Left cardiac atrium (tissue), 4 donors: ENCODE data around the gene CEMP1. TPM values are rescaled to one million over a fixed set of nuclear protein-coding genes. Genes with fewer than 3 reads are reported as not detected.

Experiments
- ATAC-seq, 2 donors: fragments of 200-7000 bp; cut with Tn5 transposase; one replicate each; pipeline ENCODE4 v1.9.1; 2020; ENCODE audit warnings: mild to moderate bottlenecking in 2 of 2, moderate library complexity in 2 of 2
- DNase-seq: peaks from one replicate; pipeline ENCODE4 v3.0.0-alpha.2; 2020
- intact Hi-C, 2 donors: fragments of 100-400 bp; cut with DNase I; formaldehyde crosslinking; loops; one replicate each; pipeline versions ENCODE4 v1.14.1 to v1.15.1; 2022 to 2023
- total RNA-seq, 2 donors: library from RNA; stranded (reverse); fragmentation: NEBNext Ultra II Directional; extraction: Animal tissue kit (Norgen Biotek cat#: 25700); gene quantifications; one replicate each; pipeline ENCODE4 v1.2.1, GENCODE V29; 2021
- donor health status: DM: no; HTN: yes; CAD: no.
- donor health status: DM: no; HTN: yes; CAD: no; lungs with severe emphysema.
- donor health status: DM: yes; HTN: yes; CAD: no.
- donor health status: Dilated cardiomyopathy.

Gene CEMP1
- total RNA-seq, 2 donors from 2014 or later, result not detected

DNA sequence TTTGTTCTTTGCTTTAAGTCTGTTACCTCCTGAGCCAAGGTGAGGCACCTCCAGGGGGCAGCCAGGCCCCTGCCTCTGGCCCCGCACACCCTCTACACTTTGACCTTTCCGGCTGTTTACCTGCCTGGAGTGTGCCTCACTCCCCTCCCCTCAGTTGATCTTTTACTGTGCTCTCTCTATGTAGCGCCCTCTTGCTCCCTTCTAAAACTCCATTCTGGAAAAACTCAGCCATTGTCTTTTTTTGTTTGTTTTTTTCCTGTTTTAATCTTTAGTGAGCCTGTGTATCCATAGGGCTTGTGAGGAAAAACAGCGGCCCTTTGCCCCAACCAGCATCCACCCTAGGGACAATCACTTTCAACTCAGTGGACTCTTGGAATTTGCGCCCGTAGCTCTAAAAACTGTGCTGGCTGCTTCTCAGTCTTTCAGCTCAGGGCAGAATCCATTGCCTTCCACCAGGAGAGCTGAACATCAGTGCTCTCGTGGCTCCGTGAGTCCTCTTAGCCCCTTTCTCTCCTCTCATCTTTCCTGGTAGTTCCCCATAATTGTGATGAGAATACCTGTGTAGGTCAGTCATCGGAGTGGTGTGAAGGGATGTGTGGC is 6.8 kb downstream of the CEMP1 start:
- ATAC-seq (no peak), DNase-seq (peak; percentile 5)
- intact Hi-C loops, result no loop called here

DNA sequence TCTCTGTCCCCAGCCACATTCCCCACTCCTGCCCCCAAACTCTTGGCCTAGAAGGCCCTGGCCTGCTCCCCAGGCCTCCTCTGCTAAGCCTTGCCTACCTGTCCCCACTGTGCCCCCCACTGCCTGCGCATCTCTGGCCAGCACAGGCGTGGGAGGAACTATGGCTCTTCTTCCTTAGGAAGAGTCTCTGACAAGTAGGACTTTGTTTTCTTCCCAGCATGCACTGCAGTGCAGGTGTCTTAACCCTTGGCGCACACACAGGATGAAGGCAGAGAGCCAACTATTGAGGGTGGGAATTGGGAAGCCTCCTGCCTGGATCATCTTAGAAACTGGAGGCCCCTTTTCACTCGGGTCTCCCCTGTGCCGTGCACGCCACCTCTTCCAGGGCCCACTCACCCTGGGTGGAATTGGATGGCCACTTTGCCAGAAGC is 7.4 kb downstream of the CEMP1 start:
- DNase-seq (peak; percentile 12), ATAC-seq (no peak)
- intact Hi-C loops, result no loop called here

DNA sequence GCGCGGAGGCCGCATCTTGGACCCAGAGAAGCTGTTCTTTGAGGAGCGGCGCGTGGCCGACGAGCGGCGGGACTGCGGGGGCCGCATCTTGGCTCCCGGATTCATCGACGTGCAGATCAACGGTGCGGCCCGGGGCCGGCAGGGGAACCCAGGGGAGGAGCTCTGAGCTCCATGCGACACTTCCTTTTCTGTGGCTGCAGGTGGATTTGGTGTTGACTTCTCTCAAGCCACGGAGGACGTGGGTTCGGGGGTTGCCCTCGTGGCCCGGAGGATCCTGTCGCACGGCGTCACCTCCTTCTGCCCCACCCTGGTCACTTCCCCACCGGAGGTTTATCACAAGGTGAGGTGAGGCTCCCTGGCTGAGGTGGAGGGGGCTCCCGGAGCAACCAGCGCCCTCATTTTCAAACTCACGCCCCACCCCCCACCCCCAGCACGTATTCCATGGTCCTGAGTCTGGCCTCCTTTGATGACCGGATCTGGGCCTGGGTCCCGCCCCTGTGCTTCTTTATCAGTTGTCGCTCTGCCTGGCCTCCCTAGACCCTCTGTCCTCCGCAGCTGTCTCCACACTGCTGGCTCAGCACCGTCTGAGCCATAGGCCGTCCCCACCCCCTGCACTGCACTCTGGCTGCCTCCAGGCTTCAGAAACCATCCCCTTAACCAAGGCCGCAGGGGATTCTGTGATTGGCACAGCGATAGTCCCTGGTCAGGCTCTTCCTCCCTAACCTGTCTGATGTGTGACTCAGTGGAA is 10.2 kb downstream of the CEMP1 start:
- ATAC-seq (peak in 1 of 2 donors; percentile 4), DNase-seq (peak; percentile 33)
- intact Hi-C loops, result no loop called here

DNA sequence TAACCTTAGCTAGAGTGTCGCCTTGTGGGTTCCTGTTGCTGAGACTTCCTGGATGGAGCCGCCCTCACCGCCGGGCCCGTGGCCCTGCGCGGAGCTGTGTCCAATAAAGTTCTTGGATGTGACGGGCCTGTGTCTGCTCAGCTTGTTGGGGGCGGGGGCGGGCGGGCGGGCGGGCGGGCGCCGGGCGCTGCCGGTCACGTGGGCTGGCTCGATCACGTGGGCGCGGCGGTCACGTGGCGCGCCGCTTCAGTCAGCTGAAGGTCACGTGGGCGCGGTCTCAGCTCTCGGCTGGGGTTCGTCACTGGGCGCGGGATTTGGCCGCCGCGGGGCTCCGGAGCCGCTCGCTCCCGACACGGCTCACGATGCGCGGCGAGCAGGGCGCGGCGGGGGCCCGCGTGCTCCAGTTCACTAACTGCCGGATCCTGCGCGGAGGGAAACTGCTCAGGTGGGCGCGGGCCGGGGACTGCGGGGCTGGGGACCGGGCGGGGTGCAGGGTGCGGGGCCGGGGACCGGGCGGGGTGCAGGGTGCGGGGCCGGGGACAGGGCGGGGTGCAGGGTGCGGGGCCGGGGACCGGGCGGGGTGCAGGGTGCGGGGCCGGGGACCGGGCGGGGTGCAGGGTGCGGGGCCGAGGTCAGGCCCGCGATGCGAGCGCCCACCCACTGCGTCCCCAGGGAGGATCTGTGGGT is 11.0 kb downstream of the CEMP1 start, which contains the start of gene AMDHD2:
Gene AMDHD2, plus strand, starts transcription at position 275 of the 687 bp plus-strand sequence. Its CDS starts 88 bp downstream, at position 363.
- intact Hi-C loops, result no loop called here
- peak; percentile 94 for DNase-seq
- peak; percentile 79 to 86 for ATAC-seq

DNA sequence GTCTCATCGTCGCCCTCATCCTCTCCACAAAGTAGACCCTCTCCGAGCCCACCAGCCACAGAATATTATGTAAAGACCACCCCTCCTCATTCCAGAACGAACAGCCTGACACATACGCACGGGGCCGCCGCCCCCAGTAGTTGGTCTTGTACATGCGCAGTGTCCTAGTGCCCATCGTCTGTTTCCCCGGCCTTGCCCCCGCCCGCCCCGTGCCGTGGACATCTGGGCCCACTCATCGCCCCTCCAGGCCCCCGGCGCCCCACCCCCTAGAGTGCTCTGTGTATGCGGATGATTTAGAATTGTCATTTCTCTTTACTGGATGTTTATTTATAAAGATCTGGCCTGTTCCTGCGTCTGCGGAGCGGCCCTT is 11.5 kb downstream of the CEMP1 start:
- intact Hi-C loops, result no loop called here
- peak in 1 of 2 donors; percentile 4 for ATAC-seq
- no peak for DNase-seq

DNA sequence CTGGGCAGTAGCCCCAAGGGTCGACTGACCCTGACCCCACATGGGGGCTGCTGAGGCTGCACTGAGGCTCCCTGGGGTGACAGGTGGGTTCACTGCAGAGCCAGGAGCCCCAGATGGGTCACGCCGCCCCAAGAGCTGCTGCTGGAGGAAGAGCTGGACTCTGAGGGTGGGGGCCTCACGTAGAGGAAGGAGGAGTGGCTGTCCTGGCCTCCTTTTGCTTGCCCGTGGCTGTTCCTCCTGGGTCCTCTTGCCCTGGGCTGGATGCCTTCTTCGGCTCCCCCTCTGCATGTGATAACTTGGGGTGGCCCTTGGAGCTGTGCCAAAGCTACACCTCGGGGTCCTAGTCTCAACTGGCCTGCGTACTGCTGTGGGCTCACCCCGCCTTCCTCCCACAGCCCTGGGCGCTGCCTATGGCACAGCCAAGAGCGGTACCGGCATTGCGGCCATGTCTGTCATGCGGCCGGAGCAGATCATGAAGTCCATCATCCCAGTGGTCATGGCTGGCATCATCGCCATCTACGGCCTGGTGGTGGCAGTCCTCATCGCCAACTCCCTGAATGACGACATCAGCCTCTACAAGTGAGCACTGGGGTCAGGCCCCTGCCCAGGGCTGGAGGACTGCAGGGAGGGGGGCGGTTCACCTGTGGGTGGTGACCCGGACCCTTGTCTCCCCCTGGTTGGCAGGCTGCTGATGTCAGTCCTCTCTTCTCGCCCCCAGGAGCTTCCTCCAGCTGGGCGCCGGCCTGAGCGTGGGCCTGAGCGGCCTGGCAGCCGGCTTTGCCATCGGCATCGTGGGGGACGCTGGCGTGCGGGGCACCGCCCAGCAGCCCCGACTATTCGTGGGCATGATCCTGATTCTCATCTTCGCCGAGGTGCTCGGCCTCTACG is 12.1 kb downstream of the CEMP1 start:
- ATAC-seq (no peak), DNase-seq (peak; percentile 50)
- intact Hi-C loops, result no loop called here

DNA sequence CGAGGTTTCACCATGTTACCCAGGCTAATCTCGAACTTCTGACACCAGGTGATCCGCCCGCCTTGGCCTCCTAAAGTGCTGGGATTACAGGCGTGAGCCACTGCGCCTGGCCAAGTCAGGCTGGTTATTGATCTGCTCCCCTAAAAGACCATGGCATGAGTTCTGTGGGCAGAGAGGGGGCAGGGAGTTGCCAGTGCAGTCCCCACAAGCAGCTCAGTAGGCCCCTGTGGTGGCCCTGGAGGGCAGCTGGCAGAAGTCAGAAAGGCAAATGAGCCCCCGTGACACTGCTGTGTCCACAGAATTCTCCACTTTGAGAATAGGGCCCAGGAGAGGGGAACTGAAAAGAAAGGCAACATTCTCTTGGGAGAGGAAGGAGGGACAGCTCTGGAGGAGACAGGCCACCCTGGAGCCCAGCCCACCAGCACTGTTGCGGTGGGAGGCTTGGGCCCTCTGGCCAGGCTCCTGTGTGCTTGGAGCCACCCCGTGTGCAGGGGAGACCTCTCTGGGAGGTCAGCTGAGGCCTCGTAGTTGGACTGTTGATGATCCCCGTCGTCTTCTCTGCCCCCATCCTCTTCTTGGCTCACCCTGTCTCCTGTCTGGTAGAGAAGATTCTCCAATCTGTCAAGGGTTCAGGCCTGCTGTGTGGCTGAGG is 13.1 kb downstream of the CEMP1 start:
- ATAC-seq, result no peak
- intact Hi-C loops, result no loop called here
- no peak for DNase-seq

DNA sequence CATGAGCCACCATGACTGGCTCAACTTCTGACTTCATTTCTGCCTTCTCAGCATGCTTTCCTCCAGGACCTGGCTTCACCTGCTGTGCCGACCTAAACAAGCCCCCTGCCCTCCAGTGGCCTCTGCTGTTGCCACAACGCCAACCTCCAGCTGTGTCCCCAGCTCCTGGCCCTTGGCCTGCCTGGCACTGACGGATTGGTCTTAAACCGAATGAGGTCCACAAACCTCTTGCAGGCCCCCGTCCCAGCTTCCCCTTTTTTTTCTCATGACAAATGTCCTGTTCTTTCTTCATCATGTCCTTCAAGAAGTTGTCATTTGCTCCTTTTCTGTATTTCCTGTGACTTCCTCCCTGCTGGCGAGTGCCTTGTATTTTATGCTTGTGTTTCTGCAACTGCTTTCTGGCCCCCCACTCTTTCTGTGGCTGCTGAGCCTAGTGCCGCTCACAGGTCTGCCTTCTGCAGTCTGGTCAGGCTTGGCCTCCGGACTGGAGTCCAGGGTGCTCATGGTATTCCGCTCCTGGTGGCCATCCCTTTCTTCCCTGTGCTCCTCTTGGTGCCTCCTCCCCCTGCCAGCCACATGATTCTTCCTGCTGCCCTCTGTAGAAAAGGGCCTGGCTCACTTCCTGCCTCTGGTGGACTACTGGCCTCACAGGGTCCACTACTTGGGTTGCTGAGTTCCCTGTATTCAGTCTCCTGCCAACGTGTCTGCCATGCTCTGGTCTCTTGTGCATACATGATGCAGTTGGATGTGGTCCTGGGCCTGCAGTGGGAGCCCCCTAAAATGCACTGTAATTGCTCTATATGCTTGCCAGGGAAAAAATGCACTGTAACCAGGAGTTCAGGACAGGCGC is 14.6 kb downstream of the CEMP1 start:
- DNase-seq, result peak; percentile 37
- intact Hi-C loops, result no loop called here
- no peak for ATAC-seq

DNA sequence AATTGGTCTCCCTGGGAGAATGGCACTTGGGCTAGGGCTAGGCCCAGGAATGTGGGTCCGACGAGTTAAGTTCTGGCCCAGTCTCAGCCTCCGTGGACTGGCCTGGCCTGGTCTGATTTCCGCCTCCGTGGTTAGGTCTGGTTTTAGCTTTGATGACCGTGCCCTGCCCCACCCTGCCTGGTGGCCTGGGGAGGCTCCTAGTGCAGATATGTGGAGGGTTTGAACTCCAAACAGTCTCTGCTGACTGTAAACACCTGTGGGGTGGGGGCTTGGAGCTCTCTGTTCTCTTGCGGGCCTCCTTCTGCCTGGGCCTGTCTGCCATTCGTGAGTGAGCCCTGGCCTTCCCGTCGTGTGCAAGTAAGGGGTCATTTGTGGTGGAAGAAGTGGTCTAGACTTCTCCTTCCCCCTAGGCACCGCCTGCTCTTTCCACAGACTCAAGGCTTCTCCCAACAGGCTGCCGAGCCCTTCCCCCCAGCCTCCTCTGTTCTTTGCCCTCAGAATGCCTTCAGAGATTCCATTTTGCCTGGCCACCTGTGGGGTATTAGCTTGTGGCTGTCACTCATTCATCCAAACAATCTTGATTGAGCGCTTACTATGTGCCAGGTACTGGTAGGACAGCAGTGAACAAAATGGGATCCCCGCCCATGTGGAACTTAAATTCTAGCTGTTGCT is 15.9 kb downstream of the CEMP1 start:
- intact Hi-C loops, result no loop called here
- ATAC-seq, result no peak
- DNase-seq, result peak; percentile 42

DNA sequence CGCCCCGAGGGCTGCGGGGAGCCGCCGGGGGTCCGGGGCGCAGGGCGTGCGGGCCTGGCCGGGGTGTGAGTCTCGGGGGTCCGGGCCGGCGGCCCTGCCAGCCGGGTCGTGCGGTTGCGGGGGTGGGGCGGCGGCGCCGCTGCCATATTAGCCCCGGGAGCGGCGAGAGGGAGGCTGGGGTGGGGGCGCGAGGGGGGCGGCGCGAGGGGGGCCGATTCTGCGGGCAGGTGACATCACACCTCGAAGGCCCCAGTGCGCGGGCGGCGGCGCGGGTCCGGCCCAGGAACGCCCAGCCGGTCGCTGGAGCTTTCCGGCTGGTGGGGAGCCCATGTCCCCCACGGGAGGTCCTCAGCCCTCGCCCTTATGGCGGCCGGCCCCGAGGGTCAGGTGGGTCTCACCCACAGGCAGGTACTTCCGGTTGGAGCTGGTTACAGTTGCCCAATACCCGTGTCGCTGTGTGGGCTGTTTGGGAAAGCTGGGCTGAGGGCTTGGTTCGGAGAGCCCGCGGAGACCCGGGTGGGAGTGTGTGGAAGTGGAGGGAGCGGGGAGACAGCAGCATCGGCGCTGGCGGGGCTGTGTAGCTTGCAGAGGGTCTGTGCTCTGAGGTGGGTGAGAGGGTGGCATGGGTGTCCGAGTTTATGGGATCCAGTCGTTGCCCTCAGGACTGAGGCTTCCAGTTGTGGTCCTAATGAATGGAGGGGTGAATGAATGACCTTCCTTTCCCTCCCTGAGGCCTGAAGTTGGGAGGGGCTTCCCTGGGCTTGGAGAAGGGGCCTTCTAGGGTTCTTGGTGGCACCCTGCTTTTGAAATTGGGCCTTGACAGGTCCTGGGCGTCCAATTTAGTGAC is 16.7 kb downstream of the CEMP1 start:
- intact Hi-C loops, result no loop called here
- ATAC-seq, result peak in 1 of 2 donors; percentile 3
- peak; percentile 36 for DNase-seq

DNA sequence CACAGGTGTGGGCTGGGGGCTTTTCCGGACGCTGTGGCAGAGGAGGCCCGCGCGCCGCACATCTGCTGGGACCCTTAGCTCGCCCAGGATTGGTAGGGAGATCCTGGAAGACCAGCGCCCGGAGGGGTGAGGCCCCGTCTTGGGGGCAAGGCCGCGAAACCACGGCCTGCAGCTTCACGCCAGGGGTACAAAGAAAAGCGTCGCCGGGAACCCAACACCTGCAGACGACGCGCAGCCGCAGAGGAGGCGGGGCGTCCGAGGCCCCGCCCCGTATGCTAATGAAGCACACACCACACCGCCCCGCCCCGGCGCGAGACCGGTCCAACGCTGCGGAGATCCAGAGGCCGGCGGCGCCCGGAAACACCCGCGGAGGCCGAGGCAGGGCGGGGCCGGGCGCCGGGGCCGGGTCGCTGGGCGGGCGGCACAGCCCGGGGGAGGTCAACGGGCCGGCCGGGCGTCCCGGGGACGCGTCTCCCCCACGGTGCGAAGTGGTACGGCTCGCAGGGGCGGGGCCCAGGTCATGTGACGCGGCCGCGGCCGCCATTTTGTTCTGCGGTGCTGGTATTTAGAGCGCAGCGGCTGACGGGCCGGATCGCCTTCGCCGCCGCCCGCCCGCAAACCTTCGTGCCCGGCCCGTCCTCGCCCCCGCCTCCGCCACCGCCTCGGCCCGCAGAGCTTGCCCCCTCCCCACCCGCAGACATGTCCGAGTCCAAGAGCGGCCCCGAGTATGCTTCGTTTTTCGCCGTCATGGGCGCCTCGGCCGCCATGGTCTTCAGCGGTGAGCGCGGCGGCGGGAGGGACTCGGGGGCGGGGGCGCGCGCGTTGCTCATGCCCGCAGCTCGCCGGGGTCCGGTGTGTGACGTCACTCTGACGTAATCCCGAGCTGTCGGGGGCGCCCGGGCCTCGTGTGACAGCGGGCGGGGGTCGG is 17.5 kb downstream of the CEMP1 start, which contains the start of gene ATP6V0C:
Gene ATP6V0C, plus strand, starts transcription at position 548 of the 928 bp plus-strand sequence. Its CDS starts 152 bp downstream, at position 700.
- ATAC-seq, result peak; percentile 86 to 93
- DNase-seq, result peak; percentile 94
- intact Hi-C loops, result no loop called here

DNA sequence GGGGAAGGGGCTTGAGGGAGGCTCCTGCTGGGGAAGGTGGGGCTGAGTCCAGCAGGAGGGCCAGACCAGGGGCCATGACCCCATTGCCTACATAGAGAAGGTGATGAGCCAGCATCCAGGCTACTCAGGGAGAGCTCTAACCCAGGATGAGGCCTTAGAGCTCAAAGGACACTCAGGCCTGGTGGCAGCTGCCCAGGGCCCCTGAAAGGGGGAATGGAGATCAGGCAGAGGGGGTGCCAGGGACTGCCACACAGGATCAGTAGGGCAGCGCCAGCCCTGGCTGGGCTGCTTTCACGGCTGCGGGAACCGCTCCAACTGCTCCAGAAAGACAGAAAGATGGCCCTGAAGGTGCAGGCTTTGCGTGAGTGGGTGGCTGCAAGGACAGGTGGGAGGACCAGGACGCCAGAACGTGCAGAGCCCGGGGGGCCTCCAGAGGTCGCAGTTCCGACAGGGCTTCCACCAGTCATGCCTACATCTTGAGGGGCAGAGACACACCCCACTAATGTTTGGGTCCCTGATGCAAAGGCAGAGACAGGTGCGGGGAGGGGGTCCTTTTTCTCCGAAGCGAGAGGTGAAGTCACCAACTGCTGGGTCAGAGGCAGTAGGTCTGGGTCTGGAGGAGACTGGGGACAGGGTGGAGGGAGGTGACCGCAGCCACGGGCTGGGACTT is 18.3 kb downstream of the CEMP1 start:
- ATAC-seq (no peak), DNase-seq (peak; percentile 32)
- intact Hi-C loops, result no loop called here

DNA sequence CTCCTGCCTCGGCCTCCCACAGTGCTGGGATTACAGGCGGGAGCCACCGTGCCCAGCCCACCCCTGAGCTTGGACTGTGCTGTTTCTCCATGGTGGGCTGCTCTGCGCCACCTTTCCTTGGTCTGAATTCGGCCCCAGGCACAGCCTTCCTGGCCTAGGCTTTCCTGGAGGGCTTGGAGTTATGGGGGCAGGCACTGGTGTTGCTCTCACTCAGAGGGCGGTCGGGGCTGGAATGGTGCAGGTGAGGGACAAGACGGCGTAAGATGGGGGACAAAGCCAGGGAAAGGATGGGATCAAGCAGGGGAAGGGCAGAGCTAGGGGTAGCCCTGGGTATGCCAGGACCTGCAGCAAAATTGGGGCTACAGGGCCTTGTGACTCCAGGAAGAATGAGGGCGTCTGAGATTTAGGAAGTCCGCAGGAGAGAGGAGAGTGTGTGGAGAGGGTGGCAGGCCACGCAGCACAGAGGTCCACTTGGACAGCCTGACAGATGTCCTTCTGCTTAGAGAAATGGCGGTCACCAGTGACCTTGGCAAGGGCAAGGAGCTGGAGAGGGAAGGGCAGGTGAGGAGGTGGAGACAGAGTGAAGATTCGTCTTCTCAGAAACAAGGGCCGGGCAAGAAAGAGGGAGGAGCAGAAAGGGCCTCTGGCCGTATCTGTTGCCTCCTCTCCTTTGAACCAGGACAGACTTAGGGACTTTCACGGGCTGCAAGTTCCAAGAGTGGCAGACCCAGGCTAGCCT is 19.0 kb downstream of the CEMP1 start:
- intact Hi-C loops, result no loop called here
- peak; percentile 11 for DNase-seq
- no peak for ATAC-seq
